ENCODE measurements around the gene EPN3. TPM values are rescaled to one million over a fixed set of nuclear protein-coding genes. Genes with fewer than 3 reads are reported as not detected.

Gene EPN3
- 0.30 TPM in 1 of 2 replicates, not detected in the other for total RNA-seq

GRCh38 chr17:50532452-50533024, at the start of gene EPN3:
EPN3 (plus strand) TSS chr17:50532735; CDS start chr17:50536557, 3,822 bp downstream.

GRCh38 chr17:50507871-50508572, 24.5 kb upstream of the EPN3 start, which contains the start of gene MYCBPAP:
MYCBPAP (plus strand) TSS chr17:50508439; CDS start chr17:50508675, 236 bp downstream.

GRCh38 chr17:50547035-50547735, 14.7 kb downstream of the EPN3 start, which contains the start of gene SPATA20:
SPATA20 (plus strand) TSS chr17:50547174; CDS start chr17:50547209, 35 bp downstream.

GRCh38 chr17:50560185-50560824, 27.8 kb downstream of the EPN3 start, which contains the start of gene CACNA1G:
CACNA1G (plus strand) TSS chr17:50560715; CDS start chr17:50561460, 745 bp downstream.

Other genes with a start within 250 kb of the EPN3 start
- 65.6 and 108 TPM in 2 replicates for gene XYLT2, start 186.6 kb upstream of the EPN3 start, total RNA-seq
- gene MRPL27, start 159.6 kb upstream of the EPN3 start, total RNA-seq, result 26.2 and 56.7 TPM in 2 replicates
- 0.59 and 4.3 TPM in 2 replicates for gene EME1, start 159.5 kb upstream of the EPN3 start, total RNA-seq
- gene LRRC59, start 135.2 kb upstream of the EPN3 start, total RNA-seq, result 157 and 297 TPM in 2 replicates
- gene ACSF2, start 106.5 kb upstream of the EPN3 start, total RNA-seq, result 28.2 and 28.5 TPM in 2 replicates
- not detected in 2 replicates for gene CHAD, start 63.9 kb upstream of the EPN3 start, total RNA-seq
- 17.7 and 27.3 TPM in 2 replicates for gene RSAD1, start 53.9 kb upstream of the EPN3 start, total RNA-seq
- 0.59 and 0.74 TPM in 2 replicates for gene MYCBPAP, start 24.3 kb upstream of the EPN3 start, total RNA-seq
- 54.0 and 82.4 TPM in 2 replicates for gene SPATA20, start 14.4 kb downstream of the EPN3 start, total RNA-seq
- gene CACNA1G, start 28.0 kb downstream of the EPN3 start, total RNA-seq, result 0.05 TPM in 1 of 2 replicates, not detected in the other
- 5.6 and 9.1 TPM in 2 replicates for gene ABCC3, start 102.1 kb downstream of the EPN3 start, total RNA-seq
- gene ANKRD40, start 175.2 kb downstream of the EPN3 start, total RNA-seq, result 24.1 and 32.2 TPM in 2 replicates
- gene LUC7L3, start 186.9 kb downstream of the EPN3 start, total RNA-seq, result 26.8 and 27.6 TPM in 2 replicates
- not detected in 2 replicates for gene ANKRD40CL, start 234.8 kb downstream of the EPN3 start, total RNA-seq

All from smooth muscle cell of the umbilical artery (primary cell).